HG03280 (cell line): ENCODE measurements around the gene ACTR3C.
"Not testable (repeated sequence)": the region's sequence is repeated elsewhere in the genome, so short reads cannot be mapped to it uniquely, and the experiment has no call there.

Source experiments
- ATAC-seq: cut with Tn5 transposase; IDR thresholded peaks from one replicate; pipeline ENCODE4 v1.9.1; 2021; ENCODE audit warnings: mild to moderate bottlenecking, moderate library complexity; ENCODE audit not compliant: unreplicated experiment

ACTR3C gene

GRCh38 chr7:150316987-150317386 is 6.4 kb downstream of the ACTR3C start:
- ATAC-seq, result not testable (repeated sequence)

- ATAC-seq, result no peak
Observed at GRCh38 chr7:150314639-150315239, 8.6 kb downstream of the ACTR3C start.

GRCh38 chr7:150313870-150314269 is 9.5 kb downstream of the ACTR3C start:
- no peak for ATAC-seq

GRCh38 chr7:150313367-150313809 is 10.0 kb downstream of the ACTR3C start:
- no peak for ATAC-seq

GRCh38 chr7:150312649-150313366 is 10.5 kb downstream of the ACTR3C start:
- not testable (repeated sequence) for ATAC-seq

- ATAC-seq, result no peak
Observed at GRCh38 chr7:150311711-150312110, 11.6 kb downstream of the ACTR3C start.

GRCh38 chr7:150311146-150311545 is 12.2 kb downstream of the ACTR3C start:
- no peak for ATAC-seq

GRCh38 chr7:150308575-150308974 is 14.8 kb downstream of the ACTR3C start:
- no peak for ATAC-seq

- no peak for ATAC-seq
Observed at GRCh38 chr7:150307904-150308303, 15.4 kb downstream of the ACTR3C start.

- no peak for ATAC-seq
Observed at GRCh38 chr7:150307129-150307528, 16.2 kb downstream of the ACTR3C start.

- not testable (repeated sequence) for ATAC-seq
Observed at GRCh38 chr7:150306377-150306776, 17.0 kb downstream of the ACTR3C start.

- not testable (repeated sequence) for ATAC-seq
Observed at GRCh38 chr7:150305903-150306284, 17.5 kb downstream of the ACTR3C start.

GRCh38 chr7:150305259-150305902 is 18.0 kb downstream of the ACTR3C start:
- not testable (repeated sequence) for ATAC-seq

GRCh38 chr7:150304499-150305258 is 18.7 kb downstream of the ACTR3C start:
- not testable (repeated sequence) for ATAC-seq

GRCh38 chr7:150302908-150303310 is 20.4 kb downstream of the ACTR3C start:
- ATAC-seq, result not testable (repeated sequence)

- ATAC-seq, result not testable (repeated sequence)
Observed at GRCh38 chr7:150297978-150298377, 25.4 kb downstream of the ACTR3C start.

GRCh38 chr7:150296802-150297201 is 26.5 kb downstream of the ACTR3C start:
- ATAC-seq, result not testable (repeated sequence)

GRCh38 chr7:150295614-150296013 is 27.7 kb downstream of the ACTR3C start:
- not testable (repeated sequence) for ATAC-seq

GRCh38 chr7:150295027-150295426 is 28.3 kb downstream of the ACTR3C start:
- ATAC-seq, result not testable (repeated sequence)

- not testable (repeated sequence) for ATAC-seq
Observed at GRCh38 chr7:150290317-150290716, 33.0 kb downstream of the ACTR3C start.

GRCh38 chr7:150288816-150289215 is 34.5 kb downstream of the ACTR3C start:
- not testable (repeated sequence) for ATAC-seq
